GM13977 (cell line): ENCODE measurements around the gene SWT1.

ENCODE experiments used
- DNase-seq: peaks from one replicate; pipeline ENCODE4 v3.0.0; 2012; ENCODE audit warnings: low spot score
- CTCF ChIP-seq: IDR thresholded peaks from 2 replicates; pipeline ENCODE4 v1.5.1; 2012; ENCODE audit warnings: mild to moderate bottlenecking, control low read depth; ENCODE audit not compliant: insufficient read depth; ENCODE audit errors: extremely low read depth, missing control alignments
- in situ Hi-C: fragments of 300-500 bp; cut with MboI; formaldehyde crosslinking; loops from one replicate; pipeline ENCODE4 v1.12.0; 2022; ENCODE audit warnings: low sequenced_read_pairs, low pct_unique_long_range_greater_than_20kb, mixed read lengths, inconsistent platforms; ENCODE audit not compliant: unreplicated experiment

Gene SWT1

GRCh38 chr1:185291652-185292051 lies 134.7 kb downstream of the SWT1 start:
- TF ChIP-seq CTCF: no peak
- in situ Hi-C loops: no loop called here
- no peak for DNase-seq

GRCh38 chr1:185292237-185292636 lies 135.3 kb downstream of the SWT1 start:
- no peak for TF ChIP-seq CTCF
- DNase-seq: no peak
- in situ Hi-C loops: no loop called here

- no peak for TF ChIP-seq CTCF
- in situ Hi-C loops: no loop called here
- DNase-seq: no peak
Measured at GRCh38 chr1:185293967-185294542, 137.1 kb downstream of the SWT1 start.

GRCh38 chr1:185295091-185295490 lies 138.1 kb downstream of the SWT1 start:
- no peak for DNase-seq
- no peak for TF ChIP-seq CTCF
- in situ Hi-C loops: no loop called here

GRCh38 chr1:185297982-185298381 lies 141.0 kb downstream of the SWT1 start:
- no peak for TF ChIP-seq CTCF
- no peak for DNase-seq
- in situ Hi-C loops: no loop called here

GRCh38 chr1:185300152-185300551 lies 143.2 kb downstream of the SWT1 start:
- DNase-seq: no peak
- TF ChIP-seq CTCF: no peak
- in situ Hi-C loops: no loop called here

GRCh38 chr1:185305419-185305818 lies 148.5 kb downstream of the SWT1 start:
- DNase-seq: no peak
- in situ Hi-C loops: no loop called here
- no peak for TF ChIP-seq CTCF
